Caco-2 (cell line): ENCODE results near the gene VSX2. TPM values are rescaled to one million over a fixed set of nuclear protein-coding genes. Genes with fewer than 3 reads are reported as not detected.

ENCODE experiments used
- BruUV-seq: library from RNA; stranded (reverse); fragments of 400-500 nt; replicated peaks from 2 replicates; lab custom pipeline; 2021; lab: Mats Ljungman, UMichigan
- CTCF ChIA-PET: fragments of 300-600 bp; sonication (Branson Sonifier 250); formaldehyde crosslinking; loops from one replicate; lab custom pipeline; 2022; ENCODE audit warnings: antibody characterized with exemption; lab: Charles Lee
- POLR2A ChIA-PET: fragments of 300-600 bp; sonication (Branson Sonifier 250); formaldehyde crosslinking; loops from one replicate; lab custom pipeline; 2022; ENCODE audit warnings: antibody characterized with exemption; lab: Charles Lee
- DNase-seq, 2 experiments: peaks; one replicate each; pipeline versions ENCODE4 v3.0.0 to v3.0.0-alpha.2; 2020 to 2022
- H3K27me3 ChIP-seq: replicated peaks from 2 replicates; pipeline ENCODE4 v1.6.0; 2011; ENCODE audit warnings: low read length; ENCODE audit not compliant: control insufficient read depth, insufficient read depth
- H3K36me3 ChIP-seq: 2 replicates; pipeline ENCODE4 v1.5.1; 2011; ENCODE audit warnings: low read length; ENCODE audit not compliant: control insufficient read depth, insufficient read depth
- H3K4me1 ChIP-seq: fragments of 250-450 bp; sonication (Bioruptor Pico); 2 replicates; pipeline ENCODE4 v1.5.1; 2020; ENCODE audit warnings: mild to moderate bottlenecking
- H3K4me3 ChIP-seq: 2 replicates; pipeline ENCODE4 v1.5.1; 2011; ENCODE audit warnings: low read depth, mild to moderate bottlenecking, control low read depth, low read length
- H3K9me3 ChIP-seq: fragments of 250-450 bp; sonication (Bioruptor Pico); 2 replicates; pipeline ENCODE4 v1.5.1; 2020; ENCODE audit warnings: mild to moderate bottlenecking, moderate library complexity
- H3K27ac Mint-ChIP-seq: one replicate; pipeline ENCODE4 v1.8.0; 2022; ENCODE audit warnings: mixed read lengths; ENCODE audit not compliant: unreplicated experiment
- H3K27me3 Mint-ChIP-seq: one replicate; pipeline ENCODE4 v1.8.0; 2022; ENCODE audit warnings: mixed read lengths; ENCODE audit not compliant: insufficient read depth, unreplicated experiment
- H3K36me3 Mint-ChIP-seq: one replicate; pipeline ENCODE4 v1.8.0; 2022; ENCODE audit warnings: mild to moderate bottlenecking, mixed read lengths; ENCODE audit not compliant: insufficient read depth, unreplicated experiment
- H3K4me1 Mint-ChIP-seq: one replicate; pipeline ENCODE4 v1.8.0; 2022; ENCODE audit warnings: low read depth, mixed read lengths; ENCODE audit not compliant: unreplicated experiment
- H3K4me3 Mint-ChIP-seq: one replicate; pipeline ENCODE4 v1.8.0; 2022; ENCODE audit warnings: mild to moderate bottlenecking, moderate library complexity, mixed read lengths; ENCODE audit not compliant: unreplicated experiment
- H3K9me3 Mint-ChIP-seq: one replicate; pipeline ENCODE4 v1.8.0; 2022; ENCODE audit warnings: mixed read lengths; ENCODE audit not compliant: unreplicated experiment
- CTCF ChIP-seq, 2 experiments: fragments of 200-600 bp in 1 of 2; IDR thresholded peaks; 1 replicate in 1 of 2; 2 replicates in 1 of 2; pipeline versions ENCODE4 v1.5.1 to v1.8.0; 2011 to 2022; ENCODE audit warnings: antibody characterized with exemption in 1 of 2, control low read depth in 1 of 2, inconsistent platforms in 1 of 2, low read depth in 1 of 2, low read length in 1 of 2, mild to moderate bottlenecking in 1 of 2, moderate library complexity in 1 of 2; ENCODE audit not compliant: insufficient read depth in 1 of 2, severe bottlenecking in 1 of 2, unreplicated experiment in 1 of 2
- intact Hi-C: fragments of 100-400 bp; cut with micrococcal nuclease; formaldehyde crosslinking; loops from one replicate; pipeline ENCODE4 v1.10.0; 2022; ENCODE audit not compliant: unreplicated experiment
- total RNA-seq: library from RNA; stranded (reverse); gene quantifications from 2 replicates; pipeline ENCODE4 v1.2.3, GENCODE V29; 2022

VSX2 gene
- total RNA-seq, 1 experiment from 2014 or later: not detected

- CTCF ChIA-PET: interaction anchor here (1.2 kb wide), 1 partner anchor 14 kb away, joined by 3 read pairs; no protein-coding TSS in a partner anchor
- intact Hi-C loops: no loop called here
Observed at GRCh38 chr14:74281069-74281468, 41.8 kb downstream of the VSX2 start.

GRCh38 chr14:74286736-74287135 is 47.5 kb downstream of the VSX2 start:
- no peaks in the 10 kb centered on the region for H3K9me3 ChIP-seq
- Mint-ChIP-seq H3K4me1 (no peaks in the 10 kb centered on the region), H3K27me3 (no peaks in the 10 kb centered on the region), H3K4me3 (no peak overlapping the region), H3K36me3 (peaks cover 52% of the 10 kb centered on the region), H3K9me3 (no peaks in the 10 kb centered on the region), H3K27ac (no peak overlapping the region)
- no TSS peak for BruUV-seq
- ChIA-PET CTCF (no interaction called here), POLR2A (no interaction called here)
- no peaks in the 10 kb centered on the region for H3K4me1 ChIP-seq
- TF ChIP-seq CTCF (IDR thresholded peaks at IDR 0.05; ENCODE audit: insufficient read depth in 1 of 2, low read depth in 1 of 2, low read length in 1 of 2, severe bottlenecking in 1 of 2, unreplicated experiment in 1 of 2): no peak
- H3K27me3 ChIP-seq: no peaks in the 10 kb centered on the region
- H3K4me3 ChIP-seq: no peak overlapping the region
- DNase-seq: no peak
- peaks cover 1% of the 10 kb centered on the region for H3K36me3 ChIP-seq
- intact Hi-C loops: no loop called here

More at GRCh38 chr14:74281069-74281468, 41.8 kb downstream of the VSX2 start:
- Histone ChIP-seq H3K36me3 (no peaks in the 10 kb centered on the region), H3K4me1 (no peaks in the 10 kb centered on the region), H3K4me3 (no peak overlapping the region), H3K27me3 (no peaks in the 10 kb centered on the region), H3K9me3 (no peaks in the 10 kb centered on the region)
- Mint-ChIP-seq H3K27ac (no peak overlapping the region), H3K27me3 (no peaks in the 10 kb centered on the region), H3K9me3 (peaks cover 11% of the 10 kb centered on the region), H3K36me3 (peaks cover 43% of the 10 kb centered on the region), H3K4me3 (no peak overlapping the region), H3K4me1 (no peaks in the 10 kb centered on the region)
- POLR2A ChIA-PET: interaction anchor here (0.6 kb wide), 1 partner anchor 178 kb away, joined by 3 read pairs; no protein-coding TSS in a partner anchor
- no TSS peak for BruUV-seq
- TF ChIP-seq CTCF (IDR thresholded peaks at IDR 0.05; ENCODE audit: insufficient read depth in 1 of 2, low read depth in 1 of 2, low read length in 1 of 2, severe bottlenecking in 1 of 2, unreplicated experiment in 1 of 2): no peak
- DNase-seq: no peak

DNA sequence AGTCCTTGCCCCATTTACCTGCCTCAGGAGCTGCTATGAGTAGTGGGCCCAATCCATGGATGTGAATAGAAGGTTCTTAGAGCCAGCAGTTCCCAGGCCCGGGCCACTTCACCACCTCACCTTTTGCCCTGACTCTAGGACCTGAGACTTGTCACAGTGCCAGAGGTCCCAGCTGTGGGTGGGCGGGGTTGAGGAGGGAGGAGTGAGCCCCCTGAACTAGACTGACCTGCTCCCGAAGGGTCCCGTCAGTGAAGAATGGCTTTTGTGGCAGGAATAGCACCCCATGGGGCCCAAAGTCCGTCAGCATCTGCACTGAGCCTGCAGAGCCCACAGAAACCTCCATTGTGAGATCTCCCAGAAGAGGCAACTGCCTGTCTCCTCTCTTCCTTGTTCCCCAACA is 50.6 kb downstream of the VSX2 start:
- no peaks in the 10 kb centered on the region for H3K4me1 ChIP-seq
- H3K36me3 ChIP-seq: peaks cover 1% of the 10 kb centered on the region
- H3K27ac Mint-ChIP-seq: no peak overlapping the region
- CTCF ChIA-PET: interaction anchor here (0.8 kb wide), 1 partner anchor 312 kb away, joined by 3 read pairs; no protein-coding TSS in a partner anchor
- intact Hi-C loops: no loop called here
- no peaks in the 10 kb centered on the region for H3K4me1 Mint-ChIP-seq
- H3K4me3 ChIP-seq: no peak overlapping the region
- H3K27me3 ChIP-seq: no peaks in the 10 kb centered on the region
- no peaks in the 10 kb centered on the region for H3K27me3 Mint-ChIP-seq
- no peaks in the 10 kb centered on the region for H3K9me3 Mint-ChIP-seq
- no peaks in the 10 kb centered on the region for H3K9me3 ChIP-seq
- no peak overlapping the region for H3K4me3 Mint-ChIP-seq
- peaks cover 29% of the 10 kb centered on the region for H3K36me3 Mint-ChIP-seq
- DNase-seq: no peak
- POLR2A ChIA-PET: no interaction called here
- TF ChIP-seq CTCF (IDR thresholded peaks at IDR 0.05; ENCODE audit: insufficient read depth in 1 of 2, low read depth in 1 of 2, low read length in 1 of 2, severe bottlenecking in 1 of 2, unreplicated experiment in 1 of 2): no peak
- no TSS peak for BruUV-seq
